Stimulated activated CD4-positive, alpha-beta T cell treated with anti-CD3 and anti-CD28 coated beads, Interleukin-1b, Interleukin-23, amount 100 ng/mL, for 1 hour (primary cell): ENCODE measurements around the gene LRRC8E.
"Not testable (repeated sequence)": the region's sequence is repeated elsewhere in the genome, so short reads cannot be mapped to it uniquely, and the experiment has no call there.

ENCODE experiments used
- DNase-seq, 2 donors: peaks; one replicate each; pipeline ENCODE4 v3.0.0-alpha.2; 2020; ENCODE audit warnings: low read depth in 2 of 2

Gene LRRC8E

DNA sequence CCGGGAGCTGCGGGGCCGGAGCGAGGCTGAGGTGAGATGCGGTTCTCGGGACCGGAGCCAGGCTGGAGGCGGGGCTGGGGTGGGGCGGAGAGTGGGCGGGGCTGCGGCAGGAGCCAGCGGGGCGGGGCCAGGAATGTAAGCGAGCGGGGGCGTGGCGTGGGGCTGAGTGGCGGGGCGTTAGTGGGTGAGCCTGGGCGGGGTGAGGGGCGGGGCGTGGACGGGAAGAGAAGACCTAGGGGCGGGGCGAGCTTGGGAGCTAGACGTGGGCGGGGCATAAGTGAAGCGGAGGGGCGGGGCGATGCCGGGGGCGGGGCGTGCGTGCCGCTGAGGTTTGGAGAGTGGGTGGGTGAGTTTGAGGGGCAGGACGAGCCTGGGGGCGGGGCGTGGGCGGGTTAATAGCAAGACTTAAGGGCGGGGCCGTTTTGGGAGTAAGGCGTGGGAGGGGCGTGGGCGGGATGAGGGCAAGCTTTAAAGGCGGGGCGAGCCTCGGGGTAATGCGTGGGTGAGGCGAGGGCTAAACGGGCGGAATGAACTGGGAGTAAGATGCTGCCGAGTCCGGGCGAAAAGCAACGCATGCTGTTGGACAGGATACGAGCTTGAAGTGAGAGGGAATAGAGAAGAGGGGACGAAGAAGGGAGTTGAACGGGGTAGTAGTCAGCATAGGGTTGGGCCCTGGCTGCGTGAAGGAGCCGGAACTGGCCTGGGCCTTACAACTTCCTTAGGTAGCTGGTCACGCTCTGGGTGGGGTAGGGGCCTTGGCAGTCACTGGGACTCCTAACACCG is 32.4 kb downstream of the LRRC8E start:
- DNase-seq: peak; percentile 100

DNA sequence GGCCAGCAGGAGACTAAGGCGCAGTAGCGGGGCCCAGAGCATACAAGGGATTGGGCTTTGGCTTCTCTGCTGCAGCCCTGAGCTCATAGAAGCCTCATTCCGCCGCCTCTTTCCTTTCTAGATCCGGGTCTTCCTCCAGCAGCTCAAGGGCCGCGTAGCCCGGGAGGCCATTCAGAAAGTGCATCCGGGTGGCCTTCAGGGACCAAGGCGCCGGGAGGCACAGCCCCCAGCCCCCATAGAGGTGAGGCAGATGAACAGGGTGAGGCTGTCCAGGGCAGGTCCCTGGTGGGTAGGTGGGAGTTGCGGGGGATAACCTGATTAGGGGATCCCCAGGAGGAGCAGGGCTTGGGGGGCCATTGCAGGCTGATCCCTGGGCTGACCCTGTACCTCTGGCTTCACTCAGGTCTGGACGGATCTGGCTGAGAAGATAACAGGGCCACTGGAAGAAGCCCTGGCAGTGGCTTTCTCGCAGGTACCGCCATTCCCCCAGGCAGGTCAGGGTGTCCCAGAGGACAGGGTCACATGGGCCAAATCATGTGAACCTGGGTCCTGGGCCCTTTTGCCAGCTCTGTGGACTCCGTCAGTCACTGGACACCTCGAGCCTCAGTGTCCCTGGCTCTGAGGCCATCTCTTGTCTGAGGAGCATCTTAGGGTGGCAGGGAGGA is 33.1 kb downstream of the LRRC8E start:
- no peak for DNase-seq

GRCh38 chr19:7921967-7922835 is 33.9 kb downstream of the LRRC8E start:
- no peak for DNase-seq

DNA sequence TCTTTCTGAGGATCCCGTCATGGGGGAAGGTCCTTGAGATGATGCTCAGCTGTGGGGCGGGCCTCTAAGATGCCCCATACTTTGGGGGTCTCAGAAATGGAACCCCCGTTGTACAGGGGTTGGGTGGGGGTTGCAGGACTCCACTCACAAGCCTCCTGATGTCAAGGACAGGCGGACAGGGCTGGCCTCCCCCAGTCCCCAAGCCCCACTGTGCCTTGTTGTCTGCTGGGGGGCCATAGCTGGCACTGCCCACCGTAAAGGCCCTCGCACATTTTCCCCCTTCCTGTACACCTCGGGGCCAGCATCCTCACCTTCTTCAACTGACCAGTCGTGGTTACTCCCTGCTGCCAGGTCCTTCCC is 34.5 kb downstream of the LRRC8E start:
- no peak for DNase-seq

- DNase-seq: no peak
Observed at GRCh38 chr19:7923295-7924191, 35.2 kb downstream of the LRRC8E start.

GRCh38 chr19:7924241-7924640 is 35.9 kb downstream of the LRRC8E start:
- DNase-seq: no peak

- DNase-seq: no peak
Observed at GRCh38 chr19:7924651-7925170, 36.4 kb downstream of the LRRC8E start.

DNA sequence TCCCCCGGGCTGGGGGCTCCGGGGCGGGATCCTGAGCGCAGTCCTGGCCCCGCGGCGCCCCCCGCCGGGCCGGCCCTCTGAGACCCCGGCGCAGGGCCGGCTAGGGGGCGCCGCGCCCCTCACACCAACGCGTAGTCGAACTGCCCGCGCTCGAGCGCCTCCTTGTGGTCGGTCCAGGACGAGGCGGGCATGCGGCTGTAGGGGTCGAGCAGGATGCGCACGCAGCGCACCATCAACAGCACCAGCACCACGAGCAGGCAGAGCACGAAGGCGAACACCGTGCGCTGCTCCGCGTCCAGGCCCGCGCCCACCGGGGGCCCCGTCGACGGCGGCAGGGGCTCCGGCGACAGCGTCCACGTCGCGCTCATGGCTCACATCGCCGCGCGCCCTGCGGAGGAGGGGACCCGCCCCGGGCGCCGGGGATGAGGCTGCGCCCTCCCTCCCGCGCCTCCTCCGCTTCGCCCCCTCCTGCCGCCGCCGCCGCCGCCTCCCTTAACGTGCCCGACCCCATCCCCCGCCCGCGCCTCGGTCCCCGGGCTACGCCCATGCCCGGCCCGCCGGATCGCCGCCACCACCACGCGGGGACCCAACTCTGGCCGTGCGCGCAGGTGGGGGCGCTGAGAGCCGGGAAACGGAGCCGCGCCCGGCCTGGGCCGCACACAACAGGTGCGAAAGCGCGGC is 37.0 kb downstream of the LRRC8E start:
- peak; percentile 49 to 59 for DNase-seq

DNA sequence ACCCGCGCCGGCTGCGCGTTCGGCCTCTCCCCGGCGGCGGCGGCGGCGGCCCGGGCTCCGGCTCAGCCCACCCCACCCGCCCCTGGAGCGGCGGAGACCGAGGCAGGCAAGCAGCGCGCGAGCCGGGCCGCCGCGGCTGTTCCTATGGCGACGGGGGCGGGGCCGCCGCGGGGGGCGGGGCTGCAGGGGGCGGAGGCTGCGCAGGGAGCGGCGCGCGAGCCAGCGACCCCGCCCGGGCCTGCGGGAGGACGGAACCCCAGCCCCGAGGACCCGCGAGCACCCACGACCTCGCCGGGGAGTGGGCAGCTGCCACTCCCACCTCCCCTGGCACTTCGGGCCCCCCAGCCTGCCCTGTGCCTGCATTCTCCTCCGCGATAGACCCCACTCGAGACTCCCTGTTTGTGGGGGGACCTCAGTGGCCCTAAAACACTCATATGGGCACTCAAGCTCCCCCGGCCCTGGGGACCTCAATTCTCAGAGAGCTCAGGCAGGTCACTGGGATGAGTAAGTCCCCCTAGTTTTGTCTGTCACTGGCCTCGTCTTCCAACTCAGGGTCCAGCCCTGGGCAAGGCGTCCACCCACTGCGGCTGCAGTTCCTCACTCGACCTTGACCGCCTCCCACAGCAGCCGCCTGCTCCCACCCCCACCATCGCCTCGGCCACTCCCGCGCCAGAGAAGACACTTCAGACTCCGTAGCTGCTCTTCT is 37.9 kb downstream of the LRRC8E start, which contains the start of gene CTXN1:
Gene CTXN1 (minus strand): TSS at position 115 of the 706 bp plus-strand sequence. CDS start 597 bp downstream, outside the sequence.
- peak; percentile 50 to 81 for DNase-seq

GRCh38 chr19:7926727-7927604 is 38.7 kb downstream of the LRRC8E start:
- DNase-seq: no peak

- DNase-seq: no peak
Observed at GRCh38 chr19:7927605-7928333, 39.5 kb downstream of the LRRC8E start.

- no peak for DNase-seq
Observed at GRCh38 chr19:7928334-7928706, 40.0 kb downstream of the LRRC8E start.

- peak in 1 of 2 donors; percentile 22 for DNase-seq
Observed at GRCh38 chr19:7928741-7929701, 40.7 kb downstream of the LRRC8E start.

DNA sequence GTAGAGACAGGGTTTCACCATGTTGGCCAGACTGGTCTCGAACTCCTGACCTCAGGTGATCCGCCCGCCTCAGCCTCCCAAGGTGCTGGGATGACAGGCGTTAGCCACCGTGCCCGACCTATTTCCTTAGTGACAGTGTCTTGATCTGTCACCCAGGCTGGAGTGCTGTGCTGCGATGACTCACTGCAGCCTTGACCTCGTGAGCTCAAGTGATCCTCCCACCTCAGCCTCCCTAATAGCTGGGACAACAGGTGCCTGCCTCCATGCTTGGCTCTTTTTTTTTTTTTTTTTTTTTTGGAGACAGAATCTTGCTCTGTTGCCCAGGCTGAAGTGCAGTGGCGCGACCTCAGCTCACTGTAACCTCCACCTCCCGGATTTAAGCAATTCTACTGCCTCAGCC is 41.7 kb downstream of the LRRC8E start:
- DNase-seq: not testable (repeated sequence)

- DNase-seq: no peak
Observed at GRCh38 chr19:7930765-7931164, 42.5 kb downstream of the LRRC8E start.

- no peak for DNase-seq
Observed at GRCh38 chr19:7931221-7932061, 43.1 kb downstream of the LRRC8E start.
